BJ (cell line): Measurements from ENCODE around the gene NUP37. TPM values are rescaled to one million over a fixed set of nuclear protein-coding genes. Genes with fewer than 3 reads are reported as not detected.
"Not testable (repeated sequence)": the region's sequence is repeated elsewhere in the genome, so short reads cannot be mapped to it uniquely, and the experiment has no call there.

ENCODE experiments used
- CTCF ChIA-PET: fragments of 350-600 bp; formaldehyde crosslinking; extraction: SDS; loops from one replicate; lab custom pipeline; 2021; ENCODE audit warnings: antibody characterized with exemption, inconsistent platforms; lab: Yijun Ruan, JAX
- POLR2A ChIA-PET: fragments of 300-600 bp; sonication (Branson Sonifier 250); formaldehyde crosslinking; extraction: SDS; loops from one replicate; lab custom pipeline; 2021; ENCODE audit warnings: antibody characterized with exemption; lab: Charles Lee
- DNase-seq: peaks from one replicate; pipeline ENCODE4 v3.0.0-alpha.2; 2011; ENCODE audit warnings: low read depth
- H3K27me3 ChIP-seq: 2 replicates; pipeline ENCODE4 v1.6.0; 2011; ENCODE audit warnings: low read length; ENCODE audit not compliant: control insufficient read depth, insufficient read depth
- H3K36me3 ChIP-seq: 2 replicates; pipeline ENCODE4 v1.5.1; 2011; ENCODE audit warnings: low read length; ENCODE audit not compliant: control insufficient read depth, insufficient read depth
- H3K4me3 ChIP-seq: 2 replicates; pipeline ENCODE4 v1.5.1; 2011; ENCODE audit warnings: low read depth, mild to moderate bottlenecking, control low read depth, low read length
- CTCF ChIP-seq: IDR thresholded peaks from 2 replicates; pipeline ENCODE4 v1.5.1; 2011; ENCODE audit warnings: low read depth, mild to moderate bottlenecking, control low read depth, inconsistent platforms, low read length, moderate library complexity; ENCODE audit not compliant: insufficient read depth
- polyA plus RNA-seq: library from polyadenylated mRNA; depleted of rRNA; stranded (reverse); fragments of >200 nt; gene quantifications from 2 replicates; pipeline ENCODE4 v1.2.3, GENCODE V29; 2011

The NUP37 gene
- polyA plus RNA-seq, 1 experiment, result 22.6 TPM

GRCh38 chr12:102080842-102081241 lies 39.1 kb downstream of the NUP37 start:
- CTCF ChIA-PET, result no interaction called here

DNA sequence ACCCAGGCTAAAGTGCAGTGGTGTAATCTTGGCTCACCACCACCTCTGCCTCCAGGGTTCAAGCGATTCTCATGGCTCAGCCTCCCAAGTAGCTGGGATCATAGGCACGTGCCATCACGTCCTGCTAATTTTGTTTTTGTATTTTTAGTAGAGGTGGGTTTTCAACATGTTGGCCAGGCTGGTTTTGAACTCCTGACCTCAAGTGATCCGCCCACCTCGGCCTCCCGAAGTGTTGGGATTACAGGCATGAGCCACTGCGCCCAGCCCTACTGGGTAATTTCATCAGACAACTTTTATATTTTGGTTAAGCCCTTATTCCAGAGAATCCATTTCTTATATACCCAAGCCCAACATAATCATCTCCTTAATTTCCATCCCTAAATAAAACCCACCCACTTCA lies 47.8 kb downstream of the NUP37 start:
- H3K27me3 ChIP-seq, CTCF ChIA-PET, DNase-seq, H3K36me3 ChIP-seq, POLR2A ChIA-PET, H3K4me3 ChIP-seq: not testable (repeated sequence)

More at GRCh38 chr12:102080842-102081241, 39.1 kb downstream of the NUP37 start:
- DNase-seq, result no peak
- H3K4me3 ChIP-seq, result no peak overlapping the region
- no peaks in the 10 kb centered on the region for H3K36me3 ChIP-seq
- no peaks in the 10 kb centered on the region for H3K27me3 ChIP-seq
- TF ChIP-seq CTCF, result no peak
- POLR2A ChIA-PET, result no interaction called here

DNA sequence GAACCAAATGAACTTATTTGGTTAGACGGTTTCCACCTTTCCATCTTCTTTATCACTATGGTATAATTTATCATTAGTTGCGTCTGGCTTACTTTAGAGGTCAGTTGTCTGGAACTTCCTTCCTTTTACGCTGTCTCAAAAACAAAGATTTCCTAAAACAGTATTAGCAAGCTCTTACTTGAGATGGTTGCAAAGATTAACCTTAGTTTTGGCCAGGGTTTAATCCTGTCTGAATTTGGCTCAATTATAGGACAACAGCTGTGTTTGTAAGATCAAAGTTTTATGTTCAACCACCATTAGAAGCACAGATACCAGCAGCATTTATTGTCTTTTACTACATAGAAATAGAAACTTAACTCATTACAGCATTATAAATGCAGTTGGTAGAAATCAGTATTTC lies 50.2 kb downstream of the NUP37 start:
- no peak for DNase-seq
- Histone ChIP-seq H3K4me3 (no peak overlapping the region), H3K36me3 (no peaks in the 10 kb centered on the region), H3K27me3 (no peaks in the 10 kb centered on the region)
- CTCF ChIA-PET, result interaction anchor here (0.9 kb wide), 1 partner anchor 12 kb away, joined by 3 read pairs; no protein-coding TSS in a partner anchor
- no peak for TF ChIP-seq CTCF
- POLR2A ChIA-PET, result no interaction called here

- H3K4me3 ChIP-seq, result no peak overlapping the region
- peak; percentile 43 for DNase-seq
- H3K36me3 ChIP-seq, result no peaks in the 10 kb centered on the region
- TF ChIP-seq CTCF, result no peak
- H3K27me3 ChIP-seq, result no peaks in the 10 kb centered on the region
- CTCF ChIA-PET, result interaction anchor here (0.7 to 1.3 kb wide), 2 partner anchors 128 to 673 kb away, joined by 3 read pairs; no protein-coding TSS in a partner anchor
- POLR2A ChIA-PET, result no interaction called here
Measured at GRCh38 chr12:102067574-102068258, 52.2 kb downstream of the NUP37 start.

DNA sequence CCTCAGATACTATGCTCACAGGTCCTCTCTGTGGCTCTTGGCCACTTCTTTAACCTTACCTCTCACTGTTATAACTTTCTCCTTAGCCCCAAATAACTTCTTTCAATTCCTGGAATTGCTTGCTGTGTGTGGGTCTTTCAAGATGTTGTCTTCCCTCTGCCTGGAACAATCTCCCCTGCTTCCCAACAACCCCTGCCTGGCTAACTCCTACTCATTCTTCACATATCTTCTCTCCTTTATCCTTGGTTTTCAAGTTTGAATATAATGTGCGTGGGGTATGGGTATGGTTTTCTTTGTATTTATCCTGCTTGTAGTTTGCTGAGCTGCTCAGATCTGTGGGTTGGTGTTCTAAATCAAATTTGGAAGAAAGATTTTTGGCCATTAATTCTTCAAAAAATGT lies 55.4 kb downstream of the NUP37 start:
- TF ChIP-seq CTCF, result no peak
- DNase-seq, result no peak
- peaks cover 1% of the 10 kb centered on the region; the same call in 1 of the 2 replicates for H3K36me3 ChIP-seq
- ChIA-PET POLR2A (no interaction called here), CTCF (no interaction called here)
- no peak overlapping the region for H3K4me3 ChIP-seq
- no peaks in the 10 kb centered on the region for H3K27me3 ChIP-seq

- TF ChIP-seq CTCF, result no peak
- no peak for DNase-seq
- Histone ChIP-seq H3K27me3 (no peaks in the 10 kb centered on the region), H3K36me3 (peaks cover 1% of the 10 kb centered on the region; the same call in 1 of the 2 replicates), H3K4me3 (no peak overlapping the region)
- ChIA-PET CTCF (no interaction called here), POLR2A (no interaction called here)
Measured at GRCh38 chr12:102063069-102063468, 56.8 kb downstream of the NUP37 start.
